ENCODE results near the gene PLIN1.

DNA sequence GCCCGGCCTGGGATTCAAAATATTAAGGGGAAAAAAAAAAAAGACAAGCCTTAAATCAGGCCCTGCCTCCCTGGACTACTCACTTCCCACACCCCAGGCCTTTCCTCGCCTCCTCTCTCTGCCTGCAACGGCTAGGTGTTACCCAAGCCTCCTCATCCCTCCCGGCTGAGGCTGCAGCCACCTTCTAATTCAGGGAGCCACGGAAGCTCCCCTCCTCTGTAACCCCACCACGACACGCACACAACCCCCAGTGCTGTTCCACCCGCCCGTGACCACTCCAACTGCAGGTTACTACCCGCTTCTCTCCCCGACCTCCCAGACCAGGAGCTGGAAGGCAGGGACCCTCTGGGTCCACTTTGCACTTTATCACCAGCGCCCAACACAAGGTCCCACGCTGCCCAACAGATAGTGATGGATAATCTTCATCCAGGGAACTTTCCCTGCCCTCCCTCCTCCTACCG is 24.8 kb downstream of the PLIN1 start:
- no peak for TF ChIP-seq RCOR1 (IDR thresholded peaks at IDR 0.05; ENCODE audit: insufficient replicate concordance, low read length)
- TF ChIP-seq, protein P1, sequence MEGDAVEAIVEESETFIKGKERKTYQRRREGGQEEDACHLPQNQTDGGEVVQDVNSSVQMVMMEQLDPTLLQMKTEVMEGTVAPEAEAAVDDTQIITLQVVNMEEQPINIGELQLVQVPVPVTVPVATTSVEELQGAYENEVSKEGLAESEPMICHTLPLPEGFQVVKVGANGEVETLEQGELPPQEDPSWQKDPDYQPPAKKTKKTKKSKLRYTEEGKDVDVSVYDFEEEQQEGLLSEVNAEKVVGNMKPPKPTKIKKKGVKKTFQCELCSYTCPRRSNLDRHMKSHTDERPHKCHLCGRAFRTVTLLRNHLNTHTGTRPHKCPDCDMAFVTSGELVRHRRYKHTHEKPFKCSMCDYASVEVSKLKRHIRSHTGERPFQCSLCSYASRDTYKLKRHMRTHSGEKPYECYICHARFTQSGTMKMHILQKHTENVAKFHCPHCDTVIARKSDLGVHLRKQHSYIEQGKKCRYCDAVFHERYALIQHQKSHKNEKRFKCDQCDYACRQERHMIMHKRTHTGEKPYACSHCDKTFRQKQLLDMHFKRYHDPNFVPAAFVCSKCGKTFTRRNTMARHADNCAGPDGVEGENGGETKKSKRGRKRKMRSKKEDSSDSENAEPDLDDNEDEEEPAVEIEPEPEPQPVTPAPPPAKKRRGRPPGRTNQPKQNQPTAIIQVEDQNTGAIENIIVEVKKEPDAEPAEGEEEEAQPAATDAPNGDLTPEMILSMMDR (conservative IDR thresholded peaks at IDR 0.05; ENCODE audit: low read depth, low read length), result no peak
- no peak for TF ChIP-seq POLR2A (IDR thresholded peaks at IDR 0.05; ENCODE audit: low read depth, low read length)
- TF ChIP-seq RAD21 (IDR thresholded peaks at IDR 0.05; ENCODE audit: low read length), result no peak
- no peak for TF ChIP-seq MAFK (IDR thresholded peaks at IDR 0.05; ENCODE audit: low read depth, low read length)
- TF ChIP-seq MXI1 (IDR thresholded peaks at IDR 0.05; ENCODE audit: borderline replicate concordance, low read depth, low read length), result no peak

All from IMR-90 (cell line).